GM12874 (cell line): ENCODE data around the gene RASSF8.

Experiments
- TF ChIP-seq, protein P1 (sequence below): IDR thresholded peaks from 2 replicates; pipeline ENCODE4 v1.5.1; 2011; ENCODE audit warnings: low read depth, mild to moderate bottlenecking, control low read depth, low read length, moderate library complexity; ENCODE audit not compliant: insufficient read depth

The RASSF8 gene

DNA sequence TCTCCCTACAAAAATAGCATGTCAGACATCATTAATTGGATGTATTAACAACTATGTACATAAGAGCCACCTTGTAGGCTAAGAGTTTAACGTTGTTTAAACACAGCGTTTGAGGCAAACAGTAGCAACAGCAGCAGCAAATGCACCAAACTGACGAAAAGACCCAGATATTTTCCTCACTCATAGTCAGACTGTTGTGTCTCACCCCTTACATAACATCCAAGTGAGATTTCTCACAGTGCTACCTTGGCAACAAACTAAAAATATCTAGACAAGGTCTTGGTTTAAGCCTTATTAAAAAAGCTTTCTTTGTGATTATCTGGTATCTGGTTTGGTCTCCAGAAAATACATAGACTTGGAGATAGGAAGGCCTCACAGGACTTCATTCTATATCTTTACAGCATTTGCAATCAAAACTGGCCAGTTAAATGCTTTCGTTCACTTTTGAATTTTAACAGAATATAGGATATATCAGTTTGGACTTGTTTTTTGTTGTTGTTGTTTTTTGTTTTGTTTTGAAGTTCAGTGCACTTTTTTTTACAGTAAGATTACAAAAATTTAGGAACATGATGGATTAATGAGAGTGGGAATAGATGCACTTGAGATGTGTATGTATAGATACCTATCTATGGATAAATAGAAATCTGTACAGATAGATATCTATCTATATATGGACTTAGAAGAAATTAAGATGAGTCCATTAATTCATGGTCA is 162.2 kb downstream of the RASSF8 start:
- TF ChIP-seq, protein P1, sequence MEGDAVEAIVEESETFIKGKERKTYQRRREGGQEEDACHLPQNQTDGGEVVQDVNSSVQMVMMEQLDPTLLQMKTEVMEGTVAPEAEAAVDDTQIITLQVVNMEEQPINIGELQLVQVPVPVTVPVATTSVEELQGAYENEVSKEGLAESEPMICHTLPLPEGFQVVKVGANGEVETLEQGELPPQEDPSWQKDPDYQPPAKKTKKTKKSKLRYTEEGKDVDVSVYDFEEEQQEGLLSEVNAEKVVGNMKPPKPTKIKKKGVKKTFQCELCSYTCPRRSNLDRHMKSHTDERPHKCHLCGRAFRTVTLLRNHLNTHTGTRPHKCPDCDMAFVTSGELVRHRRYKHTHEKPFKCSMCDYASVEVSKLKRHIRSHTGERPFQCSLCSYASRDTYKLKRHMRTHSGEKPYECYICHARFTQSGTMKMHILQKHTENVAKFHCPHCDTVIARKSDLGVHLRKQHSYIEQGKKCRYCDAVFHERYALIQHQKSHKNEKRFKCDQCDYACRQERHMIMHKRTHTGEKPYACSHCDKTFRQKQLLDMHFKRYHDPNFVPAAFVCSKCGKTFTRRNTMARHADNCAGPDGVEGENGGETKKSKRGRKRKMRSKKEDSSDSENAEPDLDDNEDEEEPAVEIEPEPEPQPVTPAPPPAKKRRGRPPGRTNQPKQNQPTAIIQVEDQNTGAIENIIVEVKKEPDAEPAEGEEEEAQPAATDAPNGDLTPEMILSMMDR = no peak

DNA sequence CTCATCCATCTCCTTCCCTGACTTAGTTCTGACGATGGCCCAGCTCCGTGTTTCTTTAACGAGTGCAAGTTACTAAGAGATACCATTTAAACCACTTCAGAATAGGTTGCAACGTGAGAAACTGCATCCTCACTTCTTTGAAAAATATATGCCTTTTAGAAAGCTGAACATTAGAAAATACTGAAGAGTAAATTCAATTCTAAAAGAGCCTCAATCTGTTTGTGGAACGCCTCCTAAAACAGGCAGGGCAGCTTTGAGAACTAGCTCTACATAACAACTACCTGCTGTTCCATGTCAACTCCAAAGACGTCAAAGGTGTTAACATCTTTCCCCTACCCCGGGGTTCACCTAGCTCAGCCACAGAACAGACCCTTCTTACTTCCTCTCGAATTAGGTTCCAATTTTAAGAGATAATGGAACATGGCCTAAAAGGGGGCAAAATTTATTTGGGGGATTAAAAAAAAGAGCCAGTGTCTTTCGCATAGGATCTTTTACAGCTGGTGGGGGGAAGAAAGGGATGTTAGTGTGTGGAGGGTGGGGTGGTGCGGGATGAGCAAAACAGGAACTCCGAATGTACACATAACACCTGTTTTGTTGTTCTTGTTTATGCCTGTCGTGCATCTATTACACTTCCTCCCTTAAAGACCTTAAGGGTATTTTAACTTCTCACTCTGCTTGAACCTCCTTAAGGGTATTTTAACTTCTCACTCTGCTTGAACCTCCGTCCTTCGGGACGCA is 163.0 kb downstream of the RASSF8 start:
- TF ChIP-seq, protein P1 = no peak

DNA sequence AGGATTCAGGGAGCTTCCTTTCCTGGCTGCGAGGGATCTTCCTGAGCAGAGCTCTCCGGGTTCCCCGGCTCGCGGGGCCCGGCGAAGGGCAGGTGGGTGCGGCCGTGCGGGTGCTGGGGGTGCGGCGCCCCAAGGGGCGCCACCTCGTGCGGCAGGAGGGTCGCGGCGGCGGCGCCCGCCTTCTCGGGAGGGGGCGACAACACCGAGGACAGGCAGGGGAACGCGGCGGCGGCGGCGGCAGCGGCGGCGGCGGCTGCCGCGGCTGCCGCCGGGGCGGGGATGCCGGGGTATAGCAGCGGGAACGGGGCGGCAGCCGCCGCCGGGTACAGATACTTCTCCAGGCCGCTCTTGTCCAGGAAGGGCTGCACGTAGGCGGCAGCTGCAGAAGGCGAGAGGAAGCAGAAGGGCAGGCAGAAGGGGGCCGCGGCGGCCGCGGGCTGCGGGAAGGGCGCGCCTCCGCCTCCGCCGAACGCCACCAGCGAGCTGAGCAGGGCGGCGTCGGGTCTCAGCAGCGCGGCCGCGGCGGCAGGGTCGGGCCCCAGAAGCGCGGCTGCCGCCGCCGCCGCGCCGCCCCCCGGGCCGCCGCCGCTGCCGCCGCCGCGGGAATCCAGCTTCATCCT is 163.7 kb downstream of the RASSF8 start:
- TF ChIP-seq, protein P1 = no peak

DNA sequence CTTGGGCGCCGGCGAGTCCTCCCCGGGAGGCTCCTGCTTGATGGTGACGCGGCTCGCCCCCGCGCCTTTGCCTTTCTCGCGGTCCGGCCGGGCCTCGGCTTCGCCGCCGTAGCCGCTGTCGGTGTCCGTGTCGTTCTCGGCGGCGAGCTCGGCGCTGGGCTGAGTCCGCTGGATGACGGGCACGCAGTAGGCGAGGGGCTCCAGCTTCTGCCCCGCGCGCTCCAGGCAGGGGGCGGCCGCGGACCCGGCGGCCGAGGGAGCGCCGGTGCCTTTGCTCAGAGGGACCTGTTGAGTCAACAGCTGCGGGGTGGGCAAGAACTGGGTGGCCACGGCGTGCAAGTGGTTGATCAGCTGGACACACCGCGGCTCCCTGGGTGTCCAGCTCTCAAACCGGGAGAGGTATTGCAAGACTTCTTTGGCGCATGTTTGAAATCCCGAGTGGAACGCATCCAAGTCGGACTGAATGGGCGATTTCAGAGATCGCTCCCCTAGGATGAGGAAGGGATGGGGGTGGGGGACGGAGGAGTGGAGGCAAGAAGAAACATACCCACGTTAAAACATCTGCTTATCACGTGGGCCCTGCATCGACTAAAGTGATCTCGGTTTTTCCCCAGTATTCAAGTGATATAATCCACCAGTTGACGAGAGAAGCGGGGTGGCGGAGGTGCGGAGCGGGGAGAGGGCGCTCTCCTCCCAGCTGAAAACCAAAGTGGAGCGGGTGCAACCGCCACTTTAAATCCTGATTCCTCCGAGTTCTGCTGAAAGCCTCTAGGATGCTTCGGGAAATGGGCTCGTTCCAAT is 164.4 kb downstream of the RASSF8 start:
- TF ChIP-seq, protein P1 = peak; percentile 34

DNA sequence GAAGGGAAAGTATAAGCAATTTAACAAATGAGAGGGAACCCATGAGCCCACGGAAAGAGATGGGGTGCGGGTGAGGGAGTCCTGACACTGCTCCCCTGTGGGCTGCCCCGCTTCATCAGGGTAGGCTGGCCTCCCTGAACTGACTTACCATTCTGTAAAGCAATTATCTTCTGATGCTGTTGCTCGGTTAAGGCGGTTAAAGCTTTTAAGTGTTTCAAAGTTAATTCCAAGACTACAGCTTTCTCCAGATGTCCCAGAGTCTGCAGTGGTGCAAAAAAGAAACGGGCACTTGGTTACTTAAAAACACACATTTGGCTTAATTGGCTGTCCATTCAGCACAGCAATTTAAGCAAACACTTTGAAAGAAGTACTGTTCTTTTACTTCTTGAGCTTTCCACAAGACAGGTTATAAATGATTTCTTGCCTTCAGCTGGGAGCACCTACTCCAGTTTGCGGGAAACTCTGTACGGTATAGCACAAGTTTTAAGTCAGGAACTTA is 165.0 kb downstream of the RASSF8 start:
- TF ChIP-seq, protein P1 = no peak

DNA sequence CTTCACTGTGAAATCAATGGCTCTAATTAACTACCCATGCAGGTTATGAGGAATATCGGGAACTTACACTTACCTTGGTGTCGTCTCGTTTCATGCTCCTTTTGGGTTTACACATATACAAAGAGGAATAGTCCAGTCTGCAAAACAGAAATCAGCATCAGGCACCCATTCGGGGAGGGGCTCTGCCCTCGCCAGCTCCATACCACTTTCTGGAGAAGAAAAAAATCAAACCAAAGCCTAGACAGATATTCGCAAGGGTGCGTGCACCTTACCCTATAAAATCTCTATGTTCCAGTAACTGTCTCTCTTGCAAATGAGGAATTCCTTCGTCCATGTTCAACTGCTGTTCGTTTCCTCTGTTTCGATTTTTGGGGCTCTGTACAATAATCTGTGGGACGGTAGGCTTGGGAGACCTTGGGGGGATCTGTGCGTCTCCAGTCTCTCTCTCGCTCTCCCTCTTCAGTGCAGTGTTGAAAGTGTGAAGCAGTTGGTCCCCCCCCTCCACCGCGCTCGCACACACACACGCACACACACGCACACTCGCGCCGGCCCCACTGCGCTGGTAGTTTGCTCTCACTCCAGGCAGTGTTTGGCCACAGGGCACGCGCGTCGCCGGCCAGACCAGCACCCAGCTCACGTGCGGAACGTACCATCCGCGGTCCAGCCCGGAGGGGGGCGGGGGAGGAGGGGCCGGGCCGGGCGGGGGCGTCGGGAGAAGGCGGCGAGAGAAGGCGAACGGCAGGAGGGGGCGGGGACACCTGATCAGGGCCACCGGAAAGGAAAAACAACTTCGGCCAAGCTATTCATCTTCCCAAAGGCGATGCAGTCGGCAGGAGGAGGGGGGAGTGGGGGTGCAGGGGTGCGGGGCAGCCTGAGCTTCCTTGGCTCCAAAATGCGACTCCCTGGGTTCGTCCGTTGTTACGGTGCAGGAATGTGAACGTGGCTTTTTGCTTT is 166.2 kb downstream of the RASSF8 start, which contains the start of gene BHLHE41:
TSS of gene BHLHE41 (minus strand) at position 592 of the 954 bp plus-strand sequence. CDS start at position 334, 258 bp downstream.
- TF ChIP-seq, protein P1 = no peak
